GM18873 (cell line): Measurements from ENCODE around the gene ITSN1.

Experiments
- ATAC-seq: cut with Tn5 transposase; IDR thresholded peaks from one replicate; pipeline ENCODE4 v1.9.1; 2021; ENCODE audit warnings: mild to moderate bottlenecking, moderate library complexity, moderate number of reproducible peaks; ENCODE audit not compliant: unreplicated experiment, low FRiP score

ITSN1 gene

GRCh38 chr21:33875026-33875695 lies 232.9 kb downstream of the ITSN1 start:
- ATAC-seq = no peak

- no peak for ATAC-seq
These were observed 236.5 kb downstream of the ITSN1 start for GRCh38 chr21:33878824-33879223.

- no peak for ATAC-seq
These were observed 238.3 kb downstream of the ITSN1 start for GRCh38 chr21:33880626-33881025.

DNA sequence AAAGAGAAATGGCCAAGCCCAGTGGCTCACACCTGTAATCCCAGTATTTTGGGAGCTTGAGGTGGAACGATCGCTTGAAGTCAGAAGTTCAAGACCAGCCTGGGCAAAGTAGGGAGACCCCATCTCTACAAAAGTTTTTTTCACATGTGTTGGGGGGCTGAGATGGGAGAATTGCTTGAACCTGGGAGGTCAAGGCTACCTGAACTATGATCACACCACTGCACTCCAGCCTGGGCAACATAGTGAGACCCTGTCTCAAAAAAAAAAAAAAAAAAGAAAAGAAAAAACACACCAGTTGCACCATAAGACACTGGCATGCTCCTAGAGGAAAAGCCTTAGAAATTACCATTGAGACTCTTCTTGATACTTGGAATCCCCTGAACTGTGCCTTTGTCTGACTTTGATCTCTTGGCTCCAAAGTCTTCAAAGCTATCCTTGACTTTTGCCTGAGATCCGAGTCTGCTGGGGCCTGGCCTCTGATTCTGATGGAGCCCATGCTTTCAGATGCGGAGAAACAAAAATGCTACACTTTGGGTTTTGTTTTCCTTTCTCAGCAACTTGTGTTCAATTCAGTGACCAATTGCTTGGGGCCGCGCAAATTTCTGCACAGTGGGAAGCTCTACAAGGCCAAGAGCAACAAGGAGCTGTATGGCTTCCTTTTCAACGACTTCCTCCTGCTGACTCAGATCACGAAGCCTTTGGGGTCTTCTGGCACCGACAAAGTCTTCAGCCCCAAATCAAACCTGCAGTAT lies 239.6 kb downstream of the ITSN1 start:
- ATAC-seq = no peak

DNA sequence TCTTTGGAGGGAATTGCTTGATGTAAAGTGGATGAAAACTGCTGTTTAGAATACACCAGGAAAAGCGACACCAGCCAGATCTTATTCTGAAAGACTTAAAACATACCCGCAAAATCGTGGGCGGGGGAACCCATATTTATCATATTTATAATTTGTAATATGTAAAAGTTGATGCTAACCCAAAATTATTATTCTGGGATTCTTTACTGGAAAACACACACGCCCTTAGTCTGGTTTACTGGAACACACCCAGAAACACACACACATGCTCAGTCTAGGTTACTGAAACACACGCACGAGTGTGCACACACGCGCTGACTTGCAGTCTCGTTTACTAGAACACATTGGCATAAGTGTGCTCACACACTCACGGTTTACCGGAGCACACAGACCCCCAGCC lies 240.8 kb downstream of the ITSN1 start:
- ATAC-seq = no peak

GRCh38 chr21:33884376-33885171 lies 242.3 kb downstream of the ITSN1 start:
- ATAC-seq = no peak

DNA sequence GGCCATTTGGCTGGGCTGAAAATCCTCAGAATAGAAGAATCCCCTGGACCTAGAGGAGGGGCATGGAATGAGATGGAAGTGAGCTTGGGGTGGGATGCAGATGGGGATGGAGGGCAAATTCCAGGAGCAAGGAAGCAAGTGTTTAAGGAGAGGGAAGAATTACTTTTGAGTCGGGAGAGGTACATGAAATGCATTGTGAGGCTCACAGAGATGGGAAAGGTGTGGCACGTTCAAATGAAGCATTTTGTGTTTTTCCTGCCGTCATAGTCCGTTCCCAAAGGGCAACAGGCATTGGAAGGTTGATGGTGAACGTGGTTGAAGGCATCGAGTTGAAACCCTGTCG lies 242.8 kb downstream of the ITSN1 start:
- ATAC-seq = no peak

GRCh38 chr21:33886321-33886720 lies 244.0 kb downstream of the ITSN1 start:
- ATAC-seq = no peak

GRCh38 chr21:33890187-33890586 lies 247.9 kb downstream of the ITSN1 start:
- ATAC-seq = no peak

DNA sequence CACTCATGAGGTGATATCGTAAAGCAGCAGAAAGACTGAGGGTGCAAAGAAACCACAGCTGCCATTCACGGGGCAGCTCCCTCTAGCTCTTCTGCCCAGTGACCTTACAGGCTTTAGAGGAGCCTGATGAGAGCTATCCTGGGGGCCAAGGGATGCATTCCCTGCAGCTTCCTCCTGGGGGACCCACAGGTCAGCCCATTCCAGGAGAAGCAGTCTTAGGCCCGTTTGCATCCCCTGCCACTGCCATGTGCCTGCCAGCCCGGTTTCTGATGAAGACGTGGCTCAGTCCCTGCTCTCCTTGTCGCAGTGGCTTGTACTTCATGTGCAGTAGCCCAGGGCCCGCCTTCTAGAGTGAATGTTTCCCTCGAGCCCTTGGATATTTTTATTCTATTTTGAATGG lies 250.6 kb downstream of the ITSN1 start:
- ATAC-seq = no peak

GRCh38 chr21:33893917-33894316 lies 251.6 kb downstream of the ITSN1 start:
- no peak for ATAC-seq

- no peak for ATAC-seq
These were observed 252.5 kb downstream of the ITSN1 start for GRCh38 chr21:33894736-33895288.

DNA sequence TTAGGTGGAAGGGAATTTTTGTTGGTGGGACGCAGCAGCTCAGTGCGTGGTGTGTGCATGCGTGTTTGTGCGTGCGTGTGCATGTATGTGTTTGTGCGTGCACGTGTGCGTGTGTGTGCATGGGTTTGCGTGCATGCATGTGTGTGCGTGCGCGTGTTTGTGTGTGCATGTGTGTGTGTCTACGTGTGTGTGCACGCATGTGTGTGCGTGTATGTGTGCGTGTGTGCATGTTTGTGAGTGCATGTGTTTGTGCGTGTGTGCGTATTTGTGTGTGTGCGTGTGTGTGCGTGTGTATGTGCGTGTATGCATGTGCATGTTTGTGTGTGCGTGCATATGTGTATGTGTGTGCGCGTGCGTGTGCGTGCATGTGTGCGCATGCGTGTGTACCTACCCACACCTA lies 253.1 kb downstream of the ITSN1 start:
- no peak for ATAC-seq

DNA sequence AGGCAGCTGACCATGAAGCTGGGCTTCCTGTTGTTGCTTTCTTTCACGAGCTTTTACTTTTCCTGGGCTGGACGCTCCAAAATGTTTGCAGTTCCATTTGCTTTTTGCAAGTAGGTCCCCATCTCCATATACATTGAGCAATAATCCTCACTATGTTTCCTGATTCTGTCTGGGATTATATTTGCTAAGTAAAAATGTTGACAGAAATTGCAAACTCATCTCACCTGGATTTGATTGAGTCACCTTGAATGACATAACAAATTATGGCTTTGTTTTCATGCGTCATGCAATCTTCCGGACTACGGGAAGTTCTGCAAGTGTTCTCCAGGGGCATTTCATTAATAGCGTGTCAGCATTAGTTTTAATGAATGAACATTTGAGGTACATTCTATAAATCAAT lies 254.4 kb downstream of the ITSN1 start:
- ATAC-seq = no peak

GRCh38 chr21:33897098-33897497 lies 254.8 kb downstream of the ITSN1 start:
- ATAC-seq = no peak

DNA sequence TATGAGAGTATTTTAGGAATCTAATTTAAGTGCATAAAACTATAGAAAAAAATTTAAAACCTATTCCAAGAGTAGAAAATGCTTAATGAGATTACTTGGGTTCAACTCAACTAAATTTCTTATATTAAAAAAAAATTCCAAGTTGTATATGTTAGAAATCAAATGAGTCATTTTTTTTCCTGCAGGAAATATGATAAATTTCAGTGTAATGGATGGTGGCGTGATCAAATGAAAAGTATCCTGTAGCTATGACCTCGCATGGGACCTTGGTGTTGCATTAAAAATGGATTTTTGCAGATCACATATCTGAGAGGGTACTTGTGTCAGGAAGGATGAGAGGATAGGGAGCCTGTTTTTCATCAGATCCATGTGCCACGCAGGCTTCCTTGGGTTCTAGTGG lies 255.4 kb downstream of the ITSN1 start:
- ATAC-seq = no peak

DNA sequence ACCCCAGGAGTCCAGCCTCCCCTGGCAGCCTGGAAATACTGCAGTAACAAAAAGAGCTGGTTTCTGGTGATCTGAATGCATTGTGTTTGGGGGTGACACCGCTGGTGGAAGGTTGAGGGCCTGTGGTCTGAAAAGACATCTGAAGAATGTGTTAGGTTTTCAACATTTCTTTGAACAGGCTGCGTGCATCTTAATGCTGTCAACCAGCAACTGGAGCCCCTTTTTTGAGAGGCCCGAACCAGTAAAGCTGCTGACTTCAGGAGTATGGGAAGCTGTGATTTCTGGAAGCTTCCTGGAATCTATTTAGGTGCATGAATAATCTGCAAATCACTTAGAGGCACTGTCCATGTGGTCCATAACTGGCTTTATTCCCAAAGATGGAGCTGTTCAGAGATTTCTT lies 256.3 kb downstream of the ITSN1 start:
- ATAC-seq = no peak

GRCh38 chr21:33899199-33899598 lies 256.9 kb downstream of the ITSN1 start:
- no peak for ATAC-seq

DNA sequence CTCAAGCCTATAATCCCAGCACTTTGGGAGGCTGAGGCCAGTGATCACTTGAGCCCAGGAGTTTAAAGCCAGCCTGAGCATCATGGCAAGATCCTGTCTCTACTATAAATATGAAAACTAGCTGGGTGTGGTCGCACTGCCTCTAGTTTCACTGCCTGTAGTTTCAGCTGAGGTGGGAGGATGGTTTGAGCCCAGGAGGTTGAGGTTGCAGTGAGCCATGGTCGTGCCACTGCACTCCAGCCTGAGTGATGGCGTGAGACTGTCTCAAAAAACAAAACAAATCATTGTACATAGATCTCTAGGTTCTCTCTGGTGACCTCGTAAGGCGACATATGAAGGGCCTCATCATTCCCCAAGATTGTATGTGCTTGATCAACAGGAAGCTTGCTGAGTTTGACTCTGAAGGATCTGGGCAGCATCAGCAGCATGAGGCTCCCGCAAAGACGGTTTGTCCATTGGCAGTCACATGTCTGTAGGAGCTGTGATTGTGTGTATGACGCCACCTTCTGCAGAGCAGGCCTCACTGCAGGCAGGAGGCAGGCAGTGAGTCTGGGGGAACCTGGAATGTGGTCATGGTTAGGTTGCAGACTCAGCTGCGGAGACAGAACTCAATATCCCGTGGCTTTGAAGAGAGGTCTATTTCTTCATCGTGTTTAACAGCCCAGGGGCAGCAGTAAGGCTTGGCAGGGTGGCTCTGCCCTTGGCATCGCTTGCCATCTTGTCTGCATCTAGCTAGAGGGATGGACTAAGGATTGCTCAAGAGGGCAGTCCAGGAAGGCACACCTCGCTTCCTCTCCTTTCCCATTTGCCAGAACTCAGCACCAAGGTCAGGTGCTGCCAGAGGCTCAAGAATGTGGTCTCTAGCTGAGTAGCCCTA lies 259.3 kb downstream of the ITSN1 start:
- no peak for ATAC-seq

DNA sequence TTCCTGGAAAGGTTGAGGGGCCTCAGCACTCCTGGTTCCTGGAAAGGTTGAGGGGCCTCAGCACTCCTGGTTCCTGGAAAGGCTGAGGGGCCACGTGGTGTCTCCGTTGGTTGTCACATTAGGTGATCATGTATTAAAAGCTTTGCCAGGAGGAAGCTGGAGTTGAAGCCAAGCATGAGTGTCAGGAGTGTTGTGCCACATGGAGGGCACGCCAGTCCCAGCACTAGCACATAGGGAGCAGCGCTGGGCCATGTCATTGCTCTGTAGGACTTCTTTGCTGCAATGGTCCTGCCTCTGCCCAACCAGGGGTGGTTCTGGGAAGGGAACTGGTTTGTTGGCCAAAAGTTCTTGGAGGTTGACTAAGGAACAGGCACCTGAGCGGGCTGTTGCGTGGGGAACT lies 260.0 kb downstream of the ITSN1 start:
- no peak for ATAC-seq
